Cardiac muscle cell (in vitro differentiated cells and primary cell): ENCODE measurements around the gene CSPG4. TPM values are rescaled to one million over a fixed set of nuclear protein-coding genes. Genes with fewer than 3 reads are reported as not detected.
"Not testable (repeated sequence)": the region's sequence is repeated elsewhere in the genome, so short reads cannot be mapped to it uniquely, and the experiment has no call there.

Experiments used
- DNase-seq, 2 donors: peaks; one replicate each; pipeline versions ENCODE4 v3.0.0 to v3.0.0-alpha.2; 2010 to 2017; ENCODE audit warnings: low read depth in 1 of 2, low spot score in 1 of 2
- H3K27ac ChIP-seq: fragments of 200-600 bp; sonication (generic); 2 replicates; pipeline ENCODE4 v1.5.1; 2016
- H3K27me3 ChIP-seq: fragments of 200-600 bp; sonication (generic); 2 replicates; pipeline ENCODE4 v1.6.0; 2016; ENCODE audit warnings: control low read depth
- H3K36me3 ChIP-seq: fragments of 200-600 bp; sonication (generic); 2 replicates; pipeline ENCODE4 v1.5.1; 2016; ENCODE audit warnings: control low read depth
- H3K4me1 ChIP-seq: fragments of 200-600 bp; sonication (generic); 2 replicates; pipeline ENCODE4 v1.8.1; 2017; ENCODE audit warnings: low read depth, mild to moderate bottlenecking, mixed run types
- H3K4me3 ChIP-seq: fragments of 200-600 bp; sonication (generic); 2 replicates; pipeline ENCODE4 v1.5.1; 2016; ENCODE audit warnings: mild to moderate bottlenecking
- H3K9me3 ChIP-seq: fragments of 200-600 bp; sonication (generic); 2 replicates; pipeline ENCODE4 v1.5.1; 2017; ENCODE audit warnings: low read depth, mild to moderate bottlenecking, control low read depth
- CTCF ChIP-seq: IDR thresholded peaks from 2 replicates; pipeline ENCODE4 v1.5.1; 2012; ENCODE audit warnings: low read depth, mild to moderate bottlenecking, low read length
- polyA plus RNA-seq: library from polyadenylated mRNA; unstranded; fragments of >200 nt; fragmentation: Nextera tagmentation; extraction: Ambion mirVana; gene quantifications from 2 replicates; pipeline ENCODE4 v1.2.1, GENCODE V29; 2016
- total RNA-seq: library from RNA; depleted of rRNA; stranded (reverse); fragments of >200 nt; gene quantifications from 2 replicates; pipeline ENCODE4 v1.2.3, GENCODE V29; 2016

The CSPG4 gene
- total and polyA plus RNA-seq, 2 experiments from 2014 or later: 7.1 to 30.6 TPM

GRCh38 chr15:75702436-75702835 is 10.2 kb downstream of the CSPG4 start:
- Histone ChIP-seq H3K27me3 (no peaks in the 10 kb centered on the region), H3K4me1 (peaks cover 18% of the 10 kb centered on the region), H3K27ac (peak overlapping the region; percentile 75), H3K36me3 (no peaks in the 10 kb centered on the region), H3K4me3 (no peak overlapping the region), H3K9me3 (no peaks in the 10 kb centered on the region)
- no peak for DNase-seq
- TF ChIP-seq CTCF: no peak

DNA sequence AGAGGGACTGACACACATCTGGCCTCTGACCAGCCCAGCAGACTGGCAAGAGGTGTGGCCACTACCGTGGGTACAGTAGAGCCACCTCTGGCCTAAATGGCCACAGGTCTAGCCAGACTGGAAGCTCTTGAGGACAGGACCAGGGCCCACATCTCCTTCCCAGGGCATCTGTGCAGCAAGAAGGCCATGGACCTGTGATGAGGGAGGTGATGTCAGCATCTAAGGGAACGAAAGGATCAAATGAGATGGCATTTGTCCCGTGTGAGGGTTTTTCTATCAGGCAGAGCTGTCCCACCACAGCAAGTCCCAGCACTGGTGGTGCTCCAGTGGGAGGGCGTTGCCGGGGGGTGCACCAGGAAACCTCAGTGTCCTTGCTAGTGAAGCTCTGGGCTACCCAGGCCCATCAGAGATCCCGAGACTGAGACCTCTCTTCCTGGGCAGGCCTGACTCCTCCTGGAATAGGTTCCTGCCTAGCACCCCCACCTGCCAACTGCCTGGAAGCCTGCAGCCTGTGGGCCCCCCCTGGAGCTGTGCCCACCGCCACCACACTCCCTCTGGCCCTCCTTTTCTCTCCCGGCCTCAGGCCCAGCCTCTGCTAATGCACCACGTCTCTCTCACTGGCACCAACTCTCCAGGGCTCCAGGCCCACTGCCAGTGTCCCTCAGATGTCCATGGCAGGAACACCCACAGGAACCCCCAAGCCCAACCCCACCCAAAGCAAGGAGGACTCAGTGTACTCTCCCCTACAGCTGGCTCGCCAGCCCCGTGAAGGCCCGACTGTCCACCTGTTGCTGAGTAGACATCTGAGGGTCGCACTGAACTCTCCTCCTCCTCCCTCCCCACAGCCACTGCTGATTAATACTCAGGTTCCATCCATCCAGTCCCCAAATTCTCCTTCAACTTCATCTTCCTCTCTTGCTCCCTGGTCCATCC is 11.3 kb downstream of the CSPG4 start:
- not testable (repeated sequence) for H3K36me3 ChIP-seq, H3K4me3 ChIP-seq, DNase-seq, H3K27me3 ChIP-seq, H3K27ac ChIP-seq, H3K9me3 ChIP-seq
- H3K4me1 ChIP-seq: peaks cover 15% of the 10 kb centered on the region

DNA sequence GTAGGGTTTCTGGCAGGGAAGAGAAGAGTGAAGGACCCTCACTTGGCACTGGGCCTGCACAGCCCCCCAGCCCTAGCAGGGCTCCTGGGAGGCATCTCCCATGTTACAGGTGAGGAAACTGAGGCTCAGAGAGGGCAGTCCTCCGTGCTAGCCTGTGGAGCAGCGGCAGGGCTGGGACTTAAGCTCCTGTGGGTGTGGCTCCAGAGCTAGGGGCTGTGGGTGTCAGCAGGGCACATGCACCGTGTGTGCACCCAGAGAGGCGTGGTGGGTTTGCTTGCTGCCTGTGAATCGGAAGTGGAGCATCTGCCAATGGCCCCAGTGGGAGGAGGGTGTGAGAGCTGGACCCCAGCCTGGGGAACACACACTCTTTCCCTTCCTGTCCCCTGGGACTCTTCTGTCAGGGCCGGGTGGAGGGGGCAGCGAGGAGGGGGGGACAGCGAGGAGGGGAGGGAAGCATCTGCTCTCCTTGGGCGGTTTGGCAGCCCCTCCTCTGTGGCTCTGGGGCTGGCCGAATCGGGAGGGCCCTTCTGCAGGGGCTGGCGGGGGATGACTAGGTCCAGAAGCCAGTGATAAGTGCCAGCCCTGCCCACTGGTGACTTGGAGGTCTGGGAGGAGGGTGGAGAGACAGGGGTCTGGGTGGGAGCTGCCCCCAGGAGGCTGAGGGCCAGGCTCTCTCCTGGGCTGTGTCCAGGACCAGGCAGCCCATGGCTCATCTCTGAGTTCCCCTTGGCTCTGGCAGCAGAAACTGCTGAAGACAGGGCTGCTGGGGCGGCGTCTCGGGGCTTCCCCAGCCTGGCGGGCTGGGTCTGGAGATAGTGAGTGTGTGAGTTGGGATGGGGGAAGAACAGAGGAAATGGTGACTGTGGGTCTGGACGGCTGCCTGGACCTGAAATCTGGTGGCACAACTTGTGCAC is 12.4 kb downstream of the CSPG4 start:
- not testable (repeated sequence) for H3K27me3 ChIP-seq, H3K27ac ChIP-seq, H3K4me1 ChIP-seq, H3K9me3 ChIP-seq, H3K36me3 ChIP-seq, H3K4me3 ChIP-seq
- DNase-seq: peak in 1 of 2 donors; percentile 67

- DNase-seq, H3K9me3 ChIP-seq, H3K4me3 ChIP-seq, H3K27me3 ChIP-seq, H3K36me3 ChIP-seq, H3K27ac ChIP-seq: not testable (repeated sequence)
- peaks cover 12% of the 10 kb centered on the region for H3K4me1 ChIP-seq
Observed at GRCh38 chr15:75699517-75699916, 13.1 kb downstream of the CSPG4 start.

DNA sequence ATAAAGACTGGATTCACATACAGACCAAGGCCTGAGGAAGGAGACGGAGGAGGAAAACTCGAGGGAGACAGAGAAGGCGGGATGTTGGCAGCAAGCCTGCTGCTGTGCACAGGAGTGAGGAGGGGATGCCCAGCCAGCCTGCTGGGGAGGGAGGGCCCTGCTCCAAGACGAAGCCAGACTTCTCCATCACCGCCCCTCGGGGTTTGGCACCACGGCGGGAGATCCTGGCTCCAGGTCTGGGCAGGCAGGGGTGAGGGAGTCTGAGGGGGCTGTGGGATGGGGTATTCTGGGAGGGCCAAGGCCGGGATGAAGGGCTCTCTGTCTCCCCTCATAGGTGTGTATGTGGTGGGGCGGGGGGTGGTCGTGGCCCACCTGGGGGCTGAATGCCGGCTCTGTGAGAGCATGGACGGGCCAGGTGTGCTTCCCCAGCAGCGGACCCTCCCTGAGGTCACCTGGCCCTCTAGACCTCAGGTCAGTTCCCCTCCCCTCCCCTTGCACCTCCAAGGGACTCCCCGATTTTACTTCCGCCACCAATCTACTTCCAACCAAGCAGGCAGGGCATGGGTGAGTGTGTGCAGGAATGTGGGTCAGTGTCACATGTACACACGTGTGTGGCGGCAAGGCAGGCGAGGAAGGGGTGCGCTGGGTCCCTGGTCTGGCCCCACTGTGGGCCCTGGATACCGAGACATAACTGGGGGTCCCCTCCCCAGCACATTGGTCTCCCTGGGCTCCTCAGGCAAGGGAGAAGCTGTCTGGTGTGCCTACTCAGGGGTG is 14.5 kb downstream of the CSPG4 start:
- H3K9me3 ChIP-seq, H3K36me3 ChIP-seq, H3K4me3 ChIP-seq, H3K27ac ChIP-seq, H3K27me3 ChIP-seq: not testable (repeated sequence)
- peaks cover 19% of the 10 kb centered on the region for H3K4me1 ChIP-seq
- peak in 1 of 2 donors; percentile 30 for DNase-seq

GRCh38 chr15:75697523-75697922 is 15.1 kb downstream of the CSPG4 start:
- H3K4me3 ChIP-seq: no peak overlapping the region
- H3K4me1 ChIP-seq: peaks cover 18% of the 10 kb centered on the region
- no peak for TF ChIP-seq CTCF
- no peaks in the 10 kb centered on the region for H3K9me3 ChIP-seq
- H3K27me3 ChIP-seq: no peaks in the 10 kb centered on the region
- no peak overlapping the region for H3K27ac ChIP-seq
- DNase-seq: no peak
- H3K36me3 ChIP-seq: no peaks in the 10 kb centered on the region

DNA sequence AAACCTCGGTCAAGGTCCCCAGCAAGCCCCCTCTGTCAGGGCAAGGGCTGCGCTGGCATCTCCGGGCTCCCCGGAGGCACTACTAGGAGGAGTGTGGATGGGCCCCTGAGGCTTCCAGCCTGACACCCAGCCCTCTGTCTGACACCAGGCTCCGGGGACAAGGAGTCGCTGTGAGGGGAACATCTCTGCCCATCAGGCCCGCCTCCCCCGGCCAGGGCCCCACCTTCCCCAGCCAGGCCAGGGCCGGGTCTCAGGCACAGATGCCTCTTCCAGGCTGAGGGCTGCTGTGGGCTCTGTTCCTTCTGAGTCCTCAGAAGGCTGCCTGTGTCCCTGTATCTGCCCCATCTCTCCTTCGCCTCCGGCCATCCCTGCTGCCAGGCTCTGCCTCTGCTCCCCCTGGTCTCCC is 15.8 kb downstream of the CSPG4 start:
- no peak overlapping the region for H3K27ac ChIP-seq
- no peaks in the 10 kb centered on the region for H3K36me3 ChIP-seq
- H3K4me1 ChIP-seq: peaks cover 12% of the 10 kb centered on the region
- no peaks in the 10 kb centered on the region for H3K9me3 ChIP-seq
- DNase-seq: no peak
- H3K27me3 ChIP-seq: no peaks in the 10 kb centered on the region
- TF ChIP-seq CTCF: no peak
- no peak overlapping the region for H3K4me3 ChIP-seq
